Subcutaneous adipose tissue (tissue), 4 donors: ENCODE measurements around the gene PLEKHG5. TPM values are rescaled to one million over a fixed set of nuclear protein-coding genes. Genes with fewer than 3 reads are reported as not detected.

Experiments used
- total RNA-seq, 4 donors: library from RNA; depleted of rRNA; stranded (reverse); fragments of >200 nt; gene quantifications; one replicate each; pipeline ENCODE4 v1.1.0, GENCODE V29; 2016
- TF ChIP-seq, protein P1 (sequence below): fragments of 450-650 bp; IDR thresholded peaks from one replicate; pipeline ENCODE4 v1.5.1; 2016; ENCODE audit warnings: low read depth, mild to moderate bottlenecking, control low read depth, antibody characterized with exemption, moderate library complexity

The PLEKHG5 gene
- total RNA-seq, 4 donors from 2014 or later, result 2.4 to 15.4 (median 3.6) TPM

DNA sequence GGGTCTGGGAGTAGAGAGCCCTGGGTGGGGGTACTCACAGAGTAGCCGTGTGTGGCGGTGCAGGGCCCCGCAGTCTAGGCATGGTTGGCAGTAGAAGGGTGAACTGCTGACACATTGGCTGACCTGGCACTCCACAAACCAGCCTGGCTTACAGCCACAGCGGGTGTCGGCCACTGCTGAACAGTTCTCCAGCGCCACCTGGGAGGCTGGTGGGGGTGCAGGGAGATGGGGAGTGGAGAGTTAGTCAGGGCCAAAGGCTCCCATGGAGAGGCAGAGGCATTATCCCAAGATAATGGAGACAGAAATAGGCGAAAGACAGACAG lies 27.0 kb downstream of the PLEKHG5 start:
- TF ChIP-seq, protein P1, sequence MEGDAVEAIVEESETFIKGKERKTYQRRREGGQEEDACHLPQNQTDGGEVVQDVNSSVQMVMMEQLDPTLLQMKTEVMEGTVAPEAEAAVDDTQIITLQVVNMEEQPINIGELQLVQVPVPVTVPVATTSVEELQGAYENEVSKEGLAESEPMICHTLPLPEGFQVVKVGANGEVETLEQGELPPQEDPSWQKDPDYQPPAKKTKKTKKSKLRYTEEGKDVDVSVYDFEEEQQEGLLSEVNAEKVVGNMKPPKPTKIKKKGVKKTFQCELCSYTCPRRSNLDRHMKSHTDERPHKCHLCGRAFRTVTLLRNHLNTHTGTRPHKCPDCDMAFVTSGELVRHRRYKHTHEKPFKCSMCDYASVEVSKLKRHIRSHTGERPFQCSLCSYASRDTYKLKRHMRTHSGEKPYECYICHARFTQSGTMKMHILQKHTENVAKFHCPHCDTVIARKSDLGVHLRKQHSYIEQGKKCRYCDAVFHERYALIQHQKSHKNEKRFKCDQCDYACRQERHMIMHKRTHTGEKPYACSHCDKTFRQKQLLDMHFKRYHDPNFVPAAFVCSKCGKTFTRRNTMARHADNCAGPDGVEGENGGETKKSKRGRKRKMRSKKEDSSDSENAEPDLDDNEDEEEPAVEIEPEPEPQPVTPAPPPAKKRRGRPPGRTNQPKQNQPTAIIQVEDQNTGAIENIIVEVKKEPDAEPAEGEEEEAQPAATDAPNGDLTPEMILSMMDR, result no peak

DNA sequence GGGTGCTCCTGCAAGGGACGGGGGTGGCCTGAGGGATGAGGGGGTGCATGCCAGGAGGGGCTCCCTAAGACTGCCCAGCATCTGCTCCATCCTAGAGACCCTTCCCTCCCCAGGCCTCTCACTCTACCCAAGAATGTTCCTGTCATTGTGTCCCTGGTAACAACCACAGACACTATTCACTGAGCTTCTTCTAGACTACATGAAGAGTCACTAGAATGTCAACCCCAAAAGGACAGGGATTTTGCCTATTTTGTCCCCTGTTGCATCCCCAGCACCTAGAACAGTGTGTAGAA lies 28.4 kb downstream of the PLEKHG5 start:
- TF ChIP-seq, protein P1, result no peak

DNA sequence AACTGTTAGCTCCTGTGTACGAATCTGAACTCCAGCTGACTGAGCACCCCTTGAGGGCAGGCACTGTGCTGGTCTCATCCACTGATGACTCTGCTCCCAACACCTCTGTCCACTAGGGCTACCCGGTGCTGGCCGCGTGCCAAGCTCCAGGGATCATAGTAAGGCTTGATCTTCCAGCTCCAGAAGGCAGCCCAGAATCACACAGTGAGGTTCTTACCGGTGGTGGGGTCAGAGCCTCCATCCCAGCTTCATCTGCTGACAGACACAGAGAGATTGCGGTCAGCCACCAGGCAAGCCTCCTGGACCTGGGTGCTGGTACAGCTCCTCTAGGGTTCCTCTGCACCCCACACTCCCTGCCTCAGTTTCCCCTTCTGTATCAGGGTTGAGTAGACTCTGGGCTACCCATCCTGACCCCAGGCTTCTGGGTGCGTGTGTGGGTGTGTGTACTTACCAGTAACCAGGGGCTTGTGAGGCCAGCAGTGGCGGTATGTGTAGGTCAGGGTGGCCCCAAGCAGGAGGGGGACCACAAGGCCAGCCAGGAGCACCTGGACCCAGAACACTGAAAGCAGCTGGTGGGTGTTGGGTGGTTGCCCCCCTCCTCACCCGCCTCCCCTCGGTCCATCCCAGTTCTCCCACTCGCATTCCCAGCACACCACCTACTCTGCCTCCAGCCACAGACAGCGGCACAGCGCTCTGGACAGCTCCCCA lies 28.9 kb downstream of the PLEKHG5 start:
- TF ChIP-seq, protein P1, result no peak

DNA sequence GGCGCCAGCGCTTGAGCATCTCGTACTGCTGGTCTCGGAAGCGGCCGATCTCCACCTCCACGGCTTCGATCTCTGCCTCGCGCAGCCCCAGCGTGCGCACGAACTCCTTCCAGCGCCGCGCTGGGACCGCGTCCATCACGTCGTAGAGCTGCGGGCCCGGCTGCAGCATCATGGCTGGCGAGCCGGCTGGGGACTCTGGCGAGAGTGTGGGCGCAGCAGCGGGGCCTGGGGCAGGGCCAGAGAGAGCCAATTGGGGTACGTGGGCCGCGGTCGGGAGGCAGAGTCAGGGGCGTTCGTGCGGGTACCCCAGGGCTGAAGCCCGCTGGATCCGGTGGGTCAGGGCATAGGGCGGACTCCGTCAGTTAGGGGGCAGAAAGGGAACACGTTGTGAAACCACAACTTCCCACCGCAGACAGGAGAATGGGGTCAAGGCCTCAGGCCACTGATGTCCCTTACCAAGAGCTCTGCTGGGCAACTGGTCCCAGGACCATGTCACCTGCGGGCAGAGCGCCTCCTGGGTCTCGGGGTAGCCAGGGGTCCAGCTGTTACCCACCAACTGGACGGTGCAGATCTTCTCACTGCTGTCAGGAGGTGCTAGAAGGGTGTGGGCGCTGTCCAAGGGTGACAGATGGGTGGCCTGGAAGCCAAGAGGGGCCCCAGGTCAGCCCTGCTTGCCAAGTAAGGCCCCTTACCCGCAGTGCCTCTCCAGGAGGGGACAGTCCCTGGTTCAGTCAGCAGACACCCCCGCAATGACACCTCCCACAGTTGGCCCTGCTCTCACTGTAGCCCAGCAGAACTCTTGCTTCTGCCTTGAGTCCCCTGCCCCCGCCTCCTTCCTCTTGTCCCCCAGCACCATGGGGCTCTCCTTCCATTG lies 29.7 kb downstream of the PLEKHG5 start:
- TF ChIP-seq, protein P1, result no peak

DNA sequence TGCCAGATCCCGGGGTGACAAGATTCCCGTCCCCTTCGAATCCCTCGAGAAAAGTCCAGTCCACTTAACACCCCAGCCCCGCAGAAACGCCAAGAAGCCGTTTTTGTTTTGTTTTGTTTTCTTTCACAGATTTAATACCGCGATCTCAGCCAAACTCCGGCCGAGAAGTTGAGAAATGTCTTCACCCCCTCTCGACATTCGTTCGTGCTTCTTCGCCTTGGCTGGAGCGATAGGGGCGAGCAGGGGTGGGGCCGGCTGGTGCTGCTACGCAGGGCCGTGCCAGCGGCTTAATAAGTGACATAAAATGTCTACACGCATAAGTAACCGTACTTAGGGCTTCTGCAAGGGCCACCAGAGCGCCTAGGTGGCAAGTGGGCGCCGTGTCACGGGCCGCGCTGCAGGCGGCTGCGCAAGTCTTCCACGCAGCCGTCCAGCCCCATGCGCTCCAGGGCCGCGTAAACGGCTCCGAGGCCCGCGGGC lies 30.4 kb downstream of the PLEKHG5 start:
- TF ChIP-seq, protein P1, result no peak

DNA sequence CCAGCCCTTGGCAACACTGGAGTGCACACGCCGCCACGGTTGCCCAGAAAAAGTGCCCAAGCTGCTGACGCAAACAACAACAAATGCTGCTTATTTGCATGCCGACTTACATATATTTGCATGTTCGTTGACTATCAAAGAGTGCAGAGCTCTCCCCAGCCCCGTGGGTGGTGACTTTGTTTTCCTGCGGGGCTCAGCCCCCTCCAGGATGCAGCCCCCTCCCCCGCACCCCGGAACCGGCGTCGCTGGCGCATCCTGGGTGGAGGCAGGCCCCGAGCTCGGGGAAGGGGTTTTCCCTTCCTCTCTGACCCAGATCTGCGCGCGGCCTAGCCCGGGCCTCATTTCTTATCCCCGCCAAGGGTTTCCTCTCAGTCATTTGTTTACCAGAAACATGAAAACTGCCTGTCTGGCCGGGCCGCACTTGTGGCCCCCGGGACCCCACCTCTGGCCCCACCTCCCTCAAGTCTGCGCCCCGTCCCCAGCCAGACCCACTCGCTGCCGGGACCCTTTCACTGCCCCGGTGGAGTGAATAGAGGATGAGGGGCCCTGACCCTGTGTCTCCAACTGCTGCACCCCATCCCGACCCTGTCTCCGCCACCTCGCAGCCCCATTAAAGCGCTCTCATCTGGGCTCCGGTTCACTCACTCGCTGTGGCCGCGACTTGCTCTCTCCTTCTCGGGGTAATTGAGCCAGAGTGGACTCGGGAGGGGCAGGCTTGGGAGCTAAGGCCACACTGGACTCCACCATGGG lies 31.0 kb downstream of the PLEKHG5 start:
- TF ChIP-seq, protein P1, result no peak

DNA sequence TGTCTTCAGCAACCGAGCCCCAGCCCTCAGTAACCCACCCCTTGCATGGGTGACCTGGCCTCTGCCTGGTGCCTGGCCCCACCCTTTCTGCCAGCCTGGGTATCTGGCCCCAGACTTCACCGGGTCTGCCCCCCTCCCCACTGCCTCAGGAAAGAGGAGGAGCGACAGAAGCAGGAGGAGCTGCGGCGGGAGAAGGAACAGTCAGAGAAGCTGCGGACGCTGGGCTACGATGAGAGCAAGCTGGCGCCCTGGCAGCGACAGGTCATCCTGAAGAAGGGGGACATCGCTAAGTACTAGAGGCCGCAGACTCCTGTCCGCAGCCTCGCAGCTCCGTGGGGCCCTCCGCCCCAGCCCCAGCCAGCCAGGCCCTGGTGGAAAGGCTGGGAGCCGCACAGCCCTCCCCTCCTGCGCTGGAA lies 31.6 kb downstream of the PLEKHG5 start:
- TF ChIP-seq, protein P1, result no peak
